ENCODE data around the gene POLR2H.

GRCh38 chr3:184343200-184343876 lies 18.2 kb upstream of the POLR2H start:
- TF ChIP-seq CTCF (IDR thresholded peaks at IDR 0.05) (no peak), POLR2AphosphoS5 (IDR thresholded peaks at IDR 0.05; ENCODE audit: low read depth, low read length) (no peak)

Data from Panc1 (cell line).